Measurements from ENCODE around the gene LARP4B.

- TF ChIP-seq CTCF (IDR thresholded peaks at IDR 0.05; ENCODE audit: low read depth, low read length, poor library complexity, severe bottlenecking) (no peak), EZH2phosphoT487 (IDR thresholded peaks at IDR 0.05; ENCODE audit: borderline replicate concordance, low read length) (no peak)
Measured at GRCh38 chr10:843703-844102, 87.8 kb downstream of the LARP4B start.

All from DOHH2 (cell line).